GM18858 (cell line): ENCODE measurements around the gene POLR3GL.
"Not testable (repeated sequence)": the region's sequence is repeated elsewhere in the genome, so short reads cannot be mapped to it uniquely, and the experiment has no call there.

Experiments used
- ATAC-seq: cut with Tn5 transposase; IDR thresholded peaks from one replicate; pipeline ENCODE4 v1.9.1; 2021; ENCODE audit not compliant: unreplicated experiment

Gene POLR3GL

GRCh38 chr1:146019231-146020057, 55.0 kb downstream of the POLR3GL start:
- ATAC-seq: no peak

GRCh38 chr1:146020058-146021049, 55.9 kb downstream of the POLR3GL start:
- no peak for ATAC-seq

GRCh38 chr1:146021050-146021445, 56.6 kb downstream of the POLR3GL start:
- no peak for ATAC-seq

DNA sequence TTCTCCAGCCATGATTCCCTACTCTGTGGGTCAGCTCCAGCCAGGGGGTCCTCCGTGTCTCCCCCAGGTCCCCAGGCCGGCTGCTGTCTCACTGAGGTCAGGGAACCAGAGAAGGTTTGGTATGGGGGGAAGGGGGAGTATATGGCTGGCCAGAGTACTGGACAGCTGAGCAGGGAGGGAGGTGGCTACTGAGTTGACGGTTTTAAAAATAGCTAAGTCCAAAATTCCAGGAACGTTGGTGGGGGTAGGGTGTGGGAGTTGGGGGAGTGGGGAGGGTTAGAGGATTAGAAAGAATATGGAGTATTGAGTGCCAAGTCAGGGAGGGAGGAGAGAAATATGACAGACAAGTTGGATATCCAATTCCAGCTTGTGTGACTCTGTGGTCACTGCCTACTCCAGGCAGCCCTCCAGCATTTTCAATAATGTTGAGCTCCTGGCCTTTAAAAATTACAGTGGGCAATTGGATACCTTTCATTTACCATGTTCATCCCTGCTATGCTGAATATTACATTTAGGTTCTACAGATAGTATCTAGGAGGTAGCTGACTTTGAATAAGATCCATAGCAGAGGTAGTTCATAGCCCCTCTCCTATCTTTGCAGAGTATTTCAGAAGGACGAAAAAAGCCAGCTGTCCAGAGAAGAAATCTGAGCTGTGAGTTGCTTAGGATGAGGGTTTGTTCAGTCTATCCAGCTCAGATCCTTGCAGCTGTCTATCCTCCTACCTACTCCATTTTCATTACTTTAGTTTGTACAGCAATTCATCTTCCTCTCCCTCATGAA, 57.3 kb downstream of the POLR3GL start, which contains the start of gene HJV:
Gene HJV (minus strand): TSS at position 114 of the 781 bp plus-strand sequence. CDS start 1,504 bp downstream, outside the sequence.
- no peak for ATAC-seq

- ATAC-seq: no peak
These were observed 58.1 kb downstream of the POLR3GL start for GRCh38 chr1:146022403-146023127.

GRCh38 chr1:146025787-146026495, 61.5 kb downstream of the POLR3GL start:
- not testable (repeated sequence) for ATAC-seq

DNA sequence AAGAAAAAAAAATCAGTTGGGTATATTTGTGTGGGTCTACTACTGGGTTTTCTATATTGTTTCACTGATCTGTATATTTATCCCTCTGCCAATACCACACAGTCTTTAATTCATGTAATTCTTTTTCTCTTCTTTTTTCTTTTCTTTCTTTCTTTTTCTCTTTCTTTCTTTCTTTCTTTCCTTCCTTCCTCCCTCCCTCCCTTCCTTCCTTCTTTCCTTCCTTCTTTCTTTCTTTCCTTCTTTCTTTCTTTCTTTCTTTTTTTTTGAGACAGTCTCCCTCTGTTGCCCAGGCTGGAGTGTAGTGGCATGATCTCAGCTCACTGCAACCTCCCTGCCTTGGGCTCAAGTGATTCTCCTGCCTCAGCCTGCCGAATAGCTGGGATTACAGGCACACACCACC, 62.2 kb downstream of the POLR3GL start:
- ATAC-seq: not testable (repeated sequence)
